CD4-positive, alpha-beta T cell treated with Interleukin-15 for 4 hours (primary cell): Measurements from ENCODE around the gene KCTD1.

Experiments used
- DNase-seq: peaks from one replicate; pipeline ENCODE4 v3.0.0-alpha.2; 2020; ENCODE audit warnings: low spot score

The KCTD1 gene

DNA sequence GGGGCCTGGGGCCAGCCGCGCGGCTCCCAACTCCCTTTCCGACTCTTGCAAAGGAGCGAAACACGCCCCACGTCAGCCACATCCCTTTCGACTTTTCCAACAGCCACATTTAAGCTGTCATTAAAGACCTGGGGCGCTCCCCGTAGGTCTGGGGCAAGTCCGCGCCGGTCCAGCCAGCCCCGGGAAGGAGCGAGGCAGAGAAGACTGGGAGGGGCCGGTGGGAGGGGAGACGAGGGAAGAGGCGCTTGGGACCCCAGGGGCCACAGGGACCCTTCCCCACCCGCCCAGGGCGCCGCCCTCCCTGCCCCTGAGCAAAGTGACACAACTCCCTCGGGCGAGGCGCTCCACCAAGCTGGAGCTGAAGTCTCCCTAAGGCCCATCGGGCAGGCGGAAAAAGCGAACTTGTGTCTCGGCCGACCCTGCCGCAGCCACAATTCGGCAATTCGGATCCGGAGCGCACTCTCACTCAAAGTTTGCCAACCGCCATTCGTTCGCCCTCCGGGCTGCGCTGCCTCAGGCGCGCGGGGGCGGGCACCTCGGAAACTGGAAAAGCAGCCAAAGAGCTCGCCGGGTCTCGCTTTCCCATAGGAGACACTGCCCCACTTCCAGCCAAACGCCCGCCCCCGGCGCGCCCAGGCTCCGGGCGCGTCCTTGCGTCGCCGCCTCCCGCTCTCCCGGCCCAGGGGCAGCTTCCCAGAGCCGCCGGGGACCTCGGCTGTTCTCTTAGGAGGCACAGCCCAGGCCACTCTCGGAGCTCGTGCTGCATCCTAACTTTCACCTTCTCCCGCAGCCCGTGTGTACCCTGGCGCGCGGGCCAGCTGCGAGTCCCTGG lies 1.1 kb upstream of the KCTD1 start:
- no peak for DNase-seq

DNA sequence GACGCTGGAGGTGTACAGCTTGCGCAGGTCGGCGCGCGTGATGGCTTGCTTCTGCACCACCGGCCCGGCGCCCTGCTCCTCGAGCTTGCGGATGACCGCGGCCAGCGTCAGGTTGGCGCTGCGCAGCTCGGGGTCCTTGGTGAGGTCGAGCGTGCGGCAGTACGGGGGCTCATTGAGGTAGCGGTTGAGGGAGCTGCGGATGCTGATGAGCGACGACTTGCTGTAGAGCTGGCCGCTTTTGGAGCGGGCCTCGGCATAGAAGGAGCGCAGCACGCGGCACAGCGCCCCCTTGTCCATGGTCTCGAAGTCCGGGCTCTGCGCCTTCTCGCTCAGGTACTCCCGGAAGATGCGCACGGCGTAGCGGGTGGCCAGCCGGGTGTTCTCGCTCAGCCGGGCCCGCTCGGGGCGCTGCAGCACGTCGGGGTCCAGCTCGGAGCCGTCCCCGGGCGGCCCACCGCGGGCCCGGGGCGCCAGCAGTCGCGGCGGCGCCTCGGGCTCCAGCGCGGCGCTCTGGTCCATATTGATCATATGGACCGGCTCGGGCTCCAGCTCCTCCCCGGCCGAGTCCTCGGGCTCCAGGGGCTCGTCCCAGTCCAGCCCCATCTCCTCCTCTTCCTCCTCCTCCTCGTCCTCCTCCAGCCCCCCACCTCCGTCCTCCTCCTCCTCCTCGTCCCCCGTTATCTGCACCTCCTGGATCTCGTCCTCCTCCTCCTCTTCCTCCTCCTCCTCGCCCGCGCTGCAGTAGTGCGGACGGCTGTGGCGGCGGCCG lies 523 bp downstream of the KCTD1 start:
- peak; percentile 43 for DNase-seq

DNA sequence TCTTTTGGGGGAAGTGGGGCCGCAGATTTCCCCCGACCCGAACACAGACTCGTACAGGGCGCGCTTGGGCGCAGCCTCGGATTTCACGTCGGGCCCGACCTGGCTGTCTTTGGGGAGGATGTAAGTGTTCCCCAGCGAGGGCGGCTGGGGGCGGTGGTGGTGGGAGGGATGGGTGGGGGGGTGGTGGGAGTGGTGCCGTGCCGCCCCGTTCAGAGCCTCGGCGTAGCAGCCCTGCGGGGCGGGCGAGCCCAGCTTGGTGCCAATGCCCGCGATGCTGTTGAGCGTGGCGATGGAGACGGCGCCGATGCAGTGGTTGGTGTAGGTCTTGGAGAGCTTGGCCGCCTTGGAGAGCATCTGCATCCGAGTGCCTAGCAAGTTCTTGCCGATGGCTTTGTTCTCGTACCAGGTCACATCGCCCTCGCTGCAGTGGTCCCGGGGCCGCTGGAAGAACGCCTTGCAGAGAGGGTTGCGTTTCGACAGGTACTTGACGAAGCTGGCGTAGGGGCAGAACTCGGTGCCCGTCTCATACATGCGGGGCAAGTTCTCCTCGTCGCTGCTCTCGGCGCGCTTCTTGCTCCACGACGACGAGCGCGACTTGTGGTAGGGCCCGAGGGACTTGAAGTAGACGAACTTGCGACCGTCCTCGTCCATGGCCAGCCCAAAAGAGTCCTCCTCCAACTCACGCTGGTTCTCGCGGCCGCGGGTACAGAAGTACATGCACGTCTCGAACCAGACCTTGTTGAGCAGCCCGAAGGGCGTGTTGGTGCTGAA lies 1.3 kb downstream of the KCTD1 start:
- DNase-seq = no peak

DNA sequence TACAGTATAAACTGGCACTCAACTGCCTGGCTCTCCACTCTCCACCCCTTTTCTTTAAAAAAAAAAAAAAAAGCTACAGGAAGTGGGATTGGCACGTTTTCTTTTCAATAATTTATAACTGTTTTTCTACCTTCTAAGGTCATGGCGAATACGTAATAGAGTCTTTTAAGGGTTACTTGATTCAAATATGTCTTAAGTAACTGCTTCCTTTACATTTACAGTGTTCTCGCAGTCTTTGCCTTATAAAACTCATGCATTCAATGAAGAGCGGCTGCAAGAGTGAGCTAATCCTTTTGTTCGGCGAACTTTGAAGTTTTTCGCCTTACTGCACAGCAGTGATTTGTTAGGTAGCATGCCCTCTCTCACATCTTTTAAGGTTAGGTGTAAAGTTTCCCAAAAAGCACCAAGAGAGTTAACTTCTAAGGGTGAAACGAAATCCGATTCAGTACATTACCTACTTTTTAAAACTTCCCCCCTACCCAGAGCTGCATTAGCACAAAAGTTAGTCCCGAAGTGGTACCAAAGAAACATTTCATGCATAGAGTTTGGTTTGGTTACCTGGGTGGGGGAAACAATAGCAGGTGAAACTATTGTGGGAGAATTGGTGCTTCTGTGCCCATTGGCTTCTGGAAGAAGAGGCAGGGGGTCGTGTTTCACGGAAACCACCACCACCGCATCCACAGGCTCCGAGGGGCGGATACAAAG lies 2.0 kb downstream of the KCTD1 start:
- DNase-seq = no peak

DNA sequence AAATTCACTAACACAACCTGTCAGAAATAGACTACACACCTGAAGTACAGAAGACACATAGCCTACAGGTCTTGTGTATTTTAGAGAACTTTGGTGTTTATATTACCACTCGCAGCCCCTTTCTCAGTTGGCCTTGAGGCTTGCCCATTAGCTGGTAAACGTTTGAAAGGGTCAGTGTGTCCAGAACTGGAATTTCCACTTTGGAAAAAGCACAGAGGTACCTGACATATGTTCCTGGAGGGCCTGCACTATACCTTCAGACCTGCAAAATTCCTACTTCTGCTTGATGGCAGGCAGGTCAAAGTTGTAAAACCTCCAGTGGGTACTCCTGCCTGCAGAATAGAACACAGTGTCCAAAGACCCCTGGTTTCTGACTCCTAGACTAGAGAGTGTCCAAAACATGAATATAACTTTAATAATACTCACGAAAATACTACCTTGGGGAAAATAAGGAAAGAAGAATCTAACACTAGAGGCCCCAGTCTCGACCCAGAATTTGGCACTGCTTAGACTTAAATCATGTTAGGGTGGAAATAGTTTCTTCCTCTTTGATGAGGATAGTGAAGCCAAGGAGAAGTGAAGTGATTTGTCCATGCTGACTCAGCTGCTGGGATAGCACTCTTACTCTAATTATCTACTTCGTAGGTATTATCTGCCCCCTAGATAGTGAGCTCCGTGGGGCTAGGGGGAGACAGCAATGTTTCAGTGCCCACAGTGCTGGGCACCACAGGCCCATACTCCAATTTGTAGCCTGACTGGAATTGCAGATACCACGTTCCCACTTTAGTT lies 2.8 kb downstream of the KCTD1 start:
- no peak for DNase-seq

DNA sequence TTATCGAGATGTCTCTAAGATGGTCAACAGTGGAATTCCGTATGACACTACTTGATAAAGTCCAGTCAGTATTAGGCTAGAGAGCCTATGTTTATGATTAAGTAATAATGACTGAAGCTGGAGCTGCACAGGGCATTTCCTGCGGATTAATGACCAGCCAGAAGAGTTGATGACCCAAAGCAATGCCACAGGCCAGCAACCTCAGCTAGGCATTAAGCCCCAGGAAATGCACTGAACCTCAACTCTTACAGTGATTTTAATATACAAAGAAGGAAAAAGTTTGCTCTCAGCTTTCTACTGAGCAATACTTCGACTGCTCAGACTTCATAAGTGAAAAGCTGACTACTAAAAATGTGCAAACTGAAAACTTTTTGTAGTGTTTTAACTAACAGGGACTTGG lies 3.9 kb downstream of the KCTD1 start:
- no peak for DNase-seq

DNA sequence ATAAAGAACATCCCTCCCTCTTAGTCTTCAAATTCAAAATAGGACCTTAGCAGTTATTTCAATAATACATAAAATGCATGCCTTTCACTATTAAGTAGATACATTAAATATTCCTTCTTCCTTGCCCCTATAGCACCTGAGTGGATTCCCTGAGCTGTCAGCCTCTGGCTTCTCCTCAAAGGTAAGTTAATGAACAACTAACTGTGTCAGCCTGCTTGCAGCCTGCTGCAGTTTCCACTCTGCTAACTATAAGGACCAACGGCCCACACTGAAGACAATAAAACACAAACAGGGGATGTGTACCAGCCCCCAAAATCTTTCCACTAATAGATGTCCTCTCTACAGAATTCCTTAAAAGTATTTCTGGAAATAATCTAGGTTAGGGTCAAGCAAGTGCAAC lies 5.0 kb downstream of the KCTD1 start:
- no peak for DNase-seq

DNA sequence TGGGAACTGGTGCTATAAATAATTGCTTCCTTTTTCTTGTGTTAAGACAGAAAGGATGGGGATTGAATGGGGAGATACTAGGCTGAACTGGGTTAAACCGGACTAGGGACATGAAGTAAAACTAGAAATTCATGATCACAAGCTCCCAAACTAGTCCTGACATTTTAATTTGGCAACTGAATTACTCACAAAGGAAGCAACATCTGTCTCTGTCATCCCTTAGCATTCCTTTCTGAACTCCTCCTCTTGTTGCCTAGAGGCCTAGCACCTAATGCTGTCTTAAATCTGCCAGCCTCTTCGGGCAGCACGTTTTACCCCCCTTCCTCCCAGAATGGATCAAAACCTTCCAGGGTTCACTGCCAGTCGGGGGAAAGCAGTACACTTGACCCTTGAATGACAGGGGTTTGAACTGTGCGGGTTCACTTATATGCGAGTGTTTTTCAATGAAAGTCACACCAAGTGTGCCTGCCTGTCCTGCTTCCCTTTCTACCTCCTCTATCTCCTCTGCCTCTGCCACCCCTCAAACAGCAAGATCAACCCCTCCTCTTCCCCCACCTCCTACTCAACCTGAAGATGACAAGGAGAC lies 8.2 kb downstream of the KCTD1 start:
- no peak for DNase-seq

DNA sequence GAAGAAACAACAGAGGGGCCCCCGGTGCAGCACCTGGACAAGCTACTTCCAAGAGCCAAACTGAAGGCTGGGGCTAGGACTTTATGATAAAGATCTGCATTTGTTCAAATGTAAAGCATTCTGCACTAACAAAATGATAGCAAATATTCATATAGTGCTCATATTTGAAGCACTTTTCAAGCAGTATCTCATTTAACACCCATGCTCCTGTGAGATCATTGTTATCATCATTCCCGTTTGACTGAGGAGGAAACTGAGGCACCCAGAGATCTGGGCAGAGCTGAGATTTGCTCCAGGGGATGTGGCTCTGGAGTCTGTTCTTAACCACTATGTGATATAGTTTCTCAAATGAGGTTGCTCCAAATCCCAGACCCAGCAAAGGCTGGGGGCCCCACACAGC lies 9.8 kb downstream of the KCTD1 start:
- no peak for DNase-seq

DNA sequence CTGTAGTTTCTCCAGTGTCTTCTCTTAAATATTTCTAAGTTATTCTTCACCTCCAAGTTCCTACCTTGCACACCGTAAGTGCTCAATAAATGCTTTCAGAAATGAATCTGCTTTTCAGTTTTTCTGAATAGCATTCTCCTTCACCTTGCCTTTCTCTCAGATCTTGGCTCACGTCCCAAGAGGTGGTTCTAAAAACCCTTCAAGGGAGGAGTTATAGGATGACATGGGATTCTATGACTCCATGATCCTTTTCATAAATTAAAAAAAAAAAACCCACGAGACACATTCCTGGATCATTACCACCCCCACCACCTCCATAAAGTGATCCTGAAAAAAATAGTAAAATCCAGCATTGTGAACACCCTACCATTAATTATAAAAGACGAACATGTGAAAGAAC lies 11.7 kb downstream of the KCTD1 start:
- no peak for DNase-seq

DNA sequence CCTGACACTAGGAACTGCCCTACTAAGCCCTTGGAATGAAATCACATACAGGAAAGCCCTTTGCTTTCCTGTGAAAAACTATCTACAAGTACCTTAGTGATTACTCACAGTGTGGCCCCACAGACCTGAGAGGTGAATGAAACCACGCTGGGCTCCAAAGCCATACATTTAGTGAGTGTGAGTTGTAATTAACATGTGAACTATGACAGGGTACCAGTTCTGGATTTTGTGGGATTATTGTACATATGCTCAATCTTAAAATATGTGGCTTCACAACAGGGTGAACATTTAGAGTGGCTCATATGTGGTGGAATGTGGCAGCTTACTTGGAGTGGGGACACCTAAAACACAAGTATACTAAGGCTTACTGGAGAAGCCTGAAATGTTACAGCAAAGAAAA lies 12.3 kb downstream of the KCTD1 start:
- no peak for DNase-seq

DNA sequence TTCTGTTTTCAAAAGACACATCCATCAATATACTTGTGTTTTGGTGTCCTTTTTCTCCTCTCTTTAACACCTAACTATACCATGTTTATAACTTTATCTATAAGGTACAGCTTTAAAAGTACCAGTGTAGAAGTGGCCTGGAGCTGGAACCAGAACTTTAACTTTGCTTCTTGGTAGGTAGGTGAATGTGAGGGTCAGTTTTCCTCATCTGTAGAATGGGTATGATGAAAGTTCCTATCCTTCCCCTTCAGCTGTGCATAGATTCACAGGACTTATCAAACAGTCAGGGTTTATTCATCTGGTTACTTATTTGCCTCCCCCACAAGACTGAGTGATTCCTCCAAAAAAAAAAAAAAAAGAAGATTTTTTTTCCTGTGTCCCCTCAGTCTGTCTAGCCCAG lies 12.7 kb downstream of the KCTD1 start:
- DNase-seq = no peak

DNA sequence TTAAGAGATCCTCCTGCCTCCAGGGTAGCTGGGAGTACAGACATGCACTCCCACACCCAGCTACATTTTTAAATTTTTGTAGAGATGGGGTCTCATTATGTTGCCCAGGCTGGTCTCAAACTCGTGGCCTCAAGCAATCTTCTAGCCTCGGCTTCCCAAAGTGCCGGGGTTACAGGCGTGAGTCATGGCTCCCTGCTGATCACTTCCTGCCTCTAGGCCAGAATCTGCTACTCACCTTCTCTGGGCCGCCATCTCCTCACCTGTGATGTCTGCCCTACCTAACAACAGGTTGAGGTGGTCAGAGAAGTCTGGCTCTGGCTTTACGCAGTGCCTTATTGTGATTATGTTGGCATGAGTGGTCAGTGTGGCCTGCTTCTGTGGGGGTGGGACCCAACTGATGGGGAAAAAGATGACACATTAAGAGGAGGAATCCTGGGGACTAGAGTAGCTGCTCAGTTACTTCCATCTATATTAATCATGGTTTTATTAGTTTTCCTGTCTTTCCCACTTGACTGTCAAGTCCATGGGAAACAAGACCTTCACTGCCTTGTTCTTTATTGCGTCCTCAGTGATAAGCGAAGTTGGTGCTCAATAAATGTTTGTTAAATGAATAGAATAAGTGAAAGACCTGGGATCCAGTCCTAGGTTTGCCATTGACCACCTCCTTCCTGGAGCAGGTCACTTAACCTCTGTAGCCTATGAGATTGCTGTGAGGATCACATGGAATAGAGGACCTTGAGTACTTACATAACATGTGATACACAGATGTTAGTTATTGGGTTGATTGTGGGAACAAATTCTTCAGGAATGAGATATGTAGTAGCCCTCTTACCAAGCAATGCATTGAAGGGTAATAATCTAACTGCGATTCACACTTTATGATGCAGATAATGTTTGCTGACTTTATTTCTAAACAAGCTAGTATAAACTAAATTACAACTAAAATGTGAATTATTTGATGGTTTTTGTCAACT lies 15.7 kb downstream of the KCTD1 start:
- no peak for DNase-seq

DNA sequence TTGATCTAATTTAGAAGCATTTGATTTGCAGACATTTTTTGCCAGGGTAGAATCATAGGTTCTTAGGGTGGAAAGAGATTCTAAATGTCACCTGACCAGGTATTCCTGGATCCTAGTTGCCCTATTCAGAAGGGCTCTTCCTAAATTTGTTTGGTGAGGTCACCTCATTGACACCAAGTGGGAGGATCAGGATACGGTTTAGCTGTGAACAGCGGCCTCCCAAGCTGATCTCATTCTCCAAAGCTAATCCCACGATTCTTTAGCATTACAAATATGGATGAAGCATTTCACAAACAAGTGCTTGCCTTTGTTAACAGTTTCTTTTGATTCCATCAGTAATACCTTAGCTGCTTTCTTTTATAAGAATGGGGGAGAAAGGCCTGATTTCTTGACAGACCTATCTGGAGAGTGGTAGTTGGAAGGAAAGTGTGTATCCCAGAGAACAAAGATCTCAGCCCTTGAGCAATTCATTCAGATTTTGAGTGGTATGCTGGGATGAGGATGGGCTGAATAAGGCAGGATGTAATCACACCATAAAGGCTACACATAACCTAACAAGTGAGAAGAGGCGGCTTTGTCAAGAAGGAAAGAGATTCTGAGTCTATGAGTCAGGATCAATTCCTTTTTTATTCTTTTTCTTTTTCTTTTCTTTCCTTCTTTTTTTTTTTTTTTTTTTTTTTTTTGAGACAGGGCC lies 16.6 kb downstream of the KCTD1 start:
- no peak for DNase-seq

DNA sequence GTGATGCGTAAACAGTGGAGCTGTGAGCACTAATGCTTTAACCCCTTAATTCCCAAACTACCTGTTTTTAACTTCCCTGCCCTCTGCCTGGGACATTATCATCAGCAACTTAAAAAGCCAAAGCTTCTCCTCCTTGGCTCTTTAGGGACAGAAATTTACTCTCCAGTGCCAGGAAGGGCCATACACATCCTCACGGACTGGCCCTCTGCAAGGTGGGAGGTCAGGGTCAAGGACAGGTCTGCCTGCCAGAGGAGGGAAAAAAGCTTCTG lies 21.5 kb downstream of the KCTD1 start:
- DNase-seq = no peak

DNA sequence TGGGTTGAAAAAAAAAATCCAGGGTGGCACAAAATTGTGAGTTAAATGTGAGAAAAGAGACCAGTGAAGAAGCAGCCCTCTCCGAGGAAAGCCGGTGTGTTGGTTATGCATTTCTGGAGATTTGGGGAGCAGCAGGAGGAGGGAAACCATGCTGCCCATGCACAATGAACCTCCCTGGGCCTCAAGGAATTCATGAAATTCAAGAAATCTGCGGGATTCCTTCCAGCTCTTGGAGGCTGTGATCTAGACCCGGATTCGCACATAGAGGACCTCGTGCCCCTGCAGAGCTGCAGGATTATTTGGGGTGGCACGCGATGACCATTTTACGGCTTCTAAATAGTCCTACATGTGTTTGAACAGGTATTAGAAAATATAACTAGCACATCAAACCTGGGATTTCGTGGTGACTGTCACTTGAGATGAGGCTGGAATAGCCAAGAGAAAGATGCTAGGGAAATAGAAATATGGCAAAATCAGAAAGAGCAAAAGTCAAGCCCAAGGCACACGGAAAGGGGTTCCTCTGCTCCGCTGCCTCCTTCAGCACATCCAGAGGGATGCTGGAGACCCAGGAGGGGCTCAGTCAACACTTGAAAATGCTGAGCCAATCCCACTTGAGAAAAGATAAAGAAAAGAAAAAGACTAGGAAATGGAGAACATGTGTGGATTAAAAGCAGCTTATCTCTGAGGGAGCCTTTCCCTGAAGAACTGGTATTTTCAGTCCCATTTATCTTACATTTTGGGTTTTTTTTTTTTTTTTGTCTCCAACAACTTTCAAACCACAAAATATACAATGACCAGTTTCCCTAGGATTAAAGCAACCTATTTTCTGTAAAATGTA lies 22.0 kb downstream of the KCTD1 start:
- no peak for DNase-seq

DNA sequence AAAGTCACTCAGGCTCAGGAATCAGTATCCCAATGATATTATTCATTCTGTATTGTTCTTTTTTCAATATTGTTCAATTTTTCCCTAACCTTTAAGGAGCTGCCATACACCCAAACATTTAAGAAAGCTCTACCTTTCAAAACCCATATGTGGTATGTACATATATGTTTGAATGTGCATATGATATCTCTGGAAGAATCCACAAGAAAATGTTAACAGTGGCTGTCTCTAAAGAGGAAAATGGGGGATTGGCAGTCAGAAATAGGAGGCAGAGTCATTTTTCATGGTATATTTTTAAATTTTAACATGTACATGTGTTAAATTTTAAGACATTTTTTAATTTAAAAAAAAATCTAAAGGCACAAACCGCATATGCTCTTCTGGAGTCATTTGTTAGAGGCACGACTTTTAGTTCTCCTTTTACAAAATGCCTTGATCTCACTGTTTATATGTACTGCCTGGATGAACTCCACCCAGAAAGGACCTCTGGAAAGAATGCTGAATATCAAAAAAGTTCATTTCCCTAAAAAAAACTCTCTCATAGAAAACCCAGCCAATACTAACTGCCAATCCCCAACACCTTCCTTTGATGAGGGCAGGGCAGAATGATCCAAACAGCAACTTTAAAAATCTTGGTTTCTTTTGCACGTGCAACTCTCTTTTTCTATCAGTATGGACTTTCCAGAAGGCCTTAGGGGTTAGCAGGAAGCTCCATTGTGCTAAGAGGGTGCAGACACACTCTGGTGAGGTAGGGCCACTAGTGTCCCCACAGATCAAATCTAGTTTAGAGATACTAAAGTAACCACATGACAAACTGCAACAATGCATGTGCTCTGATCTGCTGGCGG lies 23.6 kb downstream of the KCTD1 start:
- DNase-seq = no peak

DNA sequence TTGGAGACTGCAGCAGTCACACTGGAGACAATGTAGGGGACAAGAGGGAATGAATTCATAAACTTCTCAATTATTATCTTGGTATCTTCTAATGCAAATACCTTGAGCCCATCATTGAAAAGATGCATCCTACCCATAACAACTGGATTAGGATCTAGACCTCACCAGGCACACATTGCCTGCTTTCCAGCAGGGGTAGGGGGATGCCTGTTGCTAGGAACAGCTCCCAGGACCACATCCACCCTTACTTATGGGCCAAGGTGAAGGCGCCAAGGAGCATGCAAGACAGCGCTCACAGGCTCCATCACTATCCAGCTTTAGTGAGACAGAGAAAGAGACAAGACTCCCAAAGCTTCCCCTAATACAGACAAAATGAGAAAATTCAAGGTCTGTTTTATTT lies 24.4 kb downstream of the KCTD1 start:
- no peak for DNase-seq
